GM19372 (cell line): ENCODE results near the gene POLL.

Experiments
- ATAC-seq: cut with Tn5 transposase; IDR thresholded peaks from one replicate; pipeline ENCODE4 v1.9.1; 2021; ENCODE audit warnings: mild to moderate bottlenecking, low read depth, moderate library complexity; ENCODE audit not compliant: unreplicated experiment

The POLL gene

DNA sequence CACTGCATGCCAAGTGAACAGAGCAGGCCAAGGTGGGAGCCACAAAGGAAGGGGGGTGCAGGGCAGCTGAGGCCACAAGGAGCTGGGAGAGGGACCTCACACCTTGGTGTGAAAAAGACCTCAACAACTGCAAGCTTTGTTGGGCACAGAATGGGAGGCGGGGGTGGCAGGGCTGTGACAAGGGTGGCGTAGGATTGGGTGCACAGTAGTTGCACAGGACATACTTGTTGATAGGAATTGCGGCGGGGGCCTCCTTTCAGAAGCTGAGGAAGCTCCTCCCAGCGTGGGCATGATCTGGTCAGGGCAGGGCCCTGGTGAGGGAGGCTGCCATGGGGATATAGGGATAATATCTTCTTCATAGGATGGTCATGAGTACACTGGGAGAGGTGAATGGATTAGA, 25.8 kb downstream of the POLL start:
- no peak for ATAC-seq

- ATAC-seq: no peak
These were observed 26.8 kb downstream of the POLL start for GRCh38 chr10:101561068-101561915.

DNA sequence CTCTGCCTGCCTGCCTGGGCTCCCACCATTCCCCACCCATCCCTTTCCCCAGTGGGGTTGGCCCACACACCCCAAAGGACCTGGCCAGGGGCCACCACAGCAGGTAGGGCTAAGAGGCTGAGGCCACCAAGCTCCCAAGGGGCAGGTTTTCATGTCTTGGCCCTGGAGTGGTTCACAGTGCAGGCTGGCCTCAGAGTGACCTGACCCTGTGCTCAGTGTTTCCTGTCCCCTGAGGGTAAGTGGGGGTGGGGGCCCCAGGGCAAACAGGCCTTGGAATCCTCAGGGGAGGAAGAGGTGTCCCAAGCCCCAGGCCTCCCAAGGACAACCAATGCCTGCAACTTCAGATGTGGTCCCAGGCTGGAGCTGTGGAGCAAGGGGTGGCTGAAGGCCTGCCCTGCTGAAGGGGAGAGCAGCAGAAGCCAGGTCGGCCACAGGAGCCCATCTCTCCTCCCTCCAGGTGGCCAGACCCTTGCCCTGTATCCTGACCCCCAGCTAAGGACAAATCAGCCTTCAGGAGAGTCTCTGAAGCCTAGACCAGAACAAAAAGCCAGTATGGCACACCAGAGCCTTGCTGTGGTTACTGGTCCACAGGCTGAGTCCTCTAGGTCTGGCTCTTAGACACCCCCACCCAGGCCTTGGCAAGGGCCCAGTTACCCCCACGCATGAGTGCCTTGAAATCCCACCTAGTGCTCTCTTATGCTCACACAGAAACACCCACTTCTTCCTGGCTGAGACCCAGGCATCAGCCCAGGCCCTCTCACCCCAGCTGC, 27.6 kb downstream of the POLL start:
- no peak for ATAC-seq

GRCh38 chr10:101559596-101560297, 28.3 kb downstream of the POLL start:
- ATAC-seq: no peak

DNA sequence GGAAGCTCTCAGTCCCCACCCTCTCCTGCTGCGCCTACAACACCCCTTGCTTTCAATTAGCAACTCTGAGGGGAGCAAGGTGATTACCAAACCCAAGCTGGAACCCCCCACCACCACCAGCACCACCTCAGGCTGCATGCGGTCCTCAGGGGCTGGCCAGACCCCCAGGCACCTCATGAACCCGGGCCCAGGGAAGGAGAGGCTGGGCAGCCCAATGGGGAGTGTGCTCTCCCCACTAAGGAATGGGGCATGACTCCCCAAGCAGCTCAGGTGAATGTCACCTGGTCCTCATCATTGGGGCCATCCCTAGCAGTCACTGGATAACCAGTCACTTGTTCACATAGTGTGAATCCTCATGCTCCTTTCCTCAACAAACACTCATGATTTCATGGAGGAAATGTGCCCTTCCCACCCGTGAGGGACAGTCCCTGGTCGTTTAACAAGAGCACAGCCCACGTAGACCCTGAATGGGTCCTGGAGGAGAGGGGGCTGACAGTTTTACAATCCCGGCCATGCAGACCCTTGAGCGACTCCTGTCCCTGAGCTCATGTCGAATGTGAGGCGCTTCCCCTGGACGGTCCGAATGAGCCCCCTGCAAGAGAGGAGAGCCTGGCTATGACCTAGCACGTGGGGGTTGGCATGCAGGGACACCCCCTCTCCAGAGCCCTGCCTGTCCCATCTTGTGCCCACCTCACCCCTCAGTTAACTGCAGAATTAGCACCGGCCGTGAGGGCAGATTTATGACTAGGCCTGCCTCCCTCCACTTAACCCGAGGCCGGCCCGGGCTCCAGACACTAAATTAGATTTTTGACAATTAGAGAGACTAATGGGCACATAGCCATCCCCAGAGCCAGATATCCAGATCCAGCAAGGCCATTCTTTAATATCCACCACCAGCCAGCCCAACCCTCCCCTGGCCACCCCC, 29.1 kb downstream of the POLL start:
- no peak for ATAC-seq

- no peak for ATAC-seq
These were observed 29.9 kb downstream of the POLL start for GRCh38 chr10:101558204-101558603.

DNA sequence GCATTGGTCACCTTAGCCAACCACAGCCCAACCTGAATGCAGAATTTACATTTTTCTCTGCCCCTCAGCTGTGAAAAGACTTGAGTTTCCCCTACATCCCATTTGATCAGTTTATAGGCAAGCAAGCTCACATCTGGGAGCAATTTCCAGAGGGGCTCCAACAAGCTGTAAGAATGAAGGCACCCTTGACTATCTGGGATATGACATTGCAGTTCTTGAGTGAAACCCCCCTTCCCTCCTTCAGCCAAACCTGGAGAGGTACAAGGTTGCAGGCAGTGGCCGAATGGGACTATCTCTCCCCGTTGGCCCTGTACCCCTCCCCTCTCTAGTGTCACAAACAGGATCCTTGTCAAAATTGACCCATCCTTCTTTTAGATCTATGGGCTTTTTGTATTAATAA, 30.5 kb downstream of the POLL start:
- ATAC-seq: no peak

GRCh38 chr10:101552442-101552841, 35.6 kb downstream of the POLL start:
- no peak for ATAC-seq

DNA sequence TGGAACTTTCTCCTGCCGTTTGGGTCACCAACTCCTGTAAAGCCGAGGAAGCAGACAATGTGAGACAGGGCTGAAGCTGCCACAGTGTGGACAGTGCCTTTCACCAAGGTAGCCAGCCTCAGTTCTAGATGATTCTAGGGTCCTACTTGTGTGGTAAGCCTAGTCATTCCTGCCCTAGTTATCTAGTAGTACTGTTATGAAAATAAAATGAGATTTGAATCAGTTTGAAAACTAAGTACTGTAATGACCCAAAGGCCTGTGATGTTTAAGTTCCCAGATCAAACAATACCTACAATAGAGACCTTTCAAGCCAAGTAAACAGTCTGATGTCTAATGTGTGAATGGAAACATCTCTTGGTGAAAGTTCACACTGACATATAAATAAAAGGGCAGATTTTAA, 37.1 kb downstream of the POLL start:
- ATAC-seq: no peak

- ATAC-seq: no peak
These were observed 42.2 kb downstream of the POLL start for GRCh38 chr10:101545898-101546297.

DNA sequence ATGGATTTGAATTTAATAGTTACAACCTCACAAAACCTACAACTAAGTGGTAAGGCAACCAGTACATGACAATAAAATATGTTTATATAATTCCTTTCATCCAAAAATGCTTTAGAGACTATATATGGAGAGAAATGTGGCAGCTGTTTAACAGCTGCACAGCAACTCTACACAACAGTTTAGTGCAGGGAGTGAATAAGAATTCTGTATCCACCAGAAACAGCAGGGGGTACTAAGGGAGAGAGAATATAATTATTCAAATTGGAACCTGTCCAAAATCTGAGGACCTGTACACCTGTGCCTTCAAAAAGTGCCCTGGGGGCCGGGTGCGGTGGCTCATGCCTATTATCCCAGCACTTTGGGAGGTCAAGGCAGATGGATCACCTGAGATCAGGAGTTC, 49.6 kb downstream of the POLL start:
- ATAC-seq: no peak

DNA sequence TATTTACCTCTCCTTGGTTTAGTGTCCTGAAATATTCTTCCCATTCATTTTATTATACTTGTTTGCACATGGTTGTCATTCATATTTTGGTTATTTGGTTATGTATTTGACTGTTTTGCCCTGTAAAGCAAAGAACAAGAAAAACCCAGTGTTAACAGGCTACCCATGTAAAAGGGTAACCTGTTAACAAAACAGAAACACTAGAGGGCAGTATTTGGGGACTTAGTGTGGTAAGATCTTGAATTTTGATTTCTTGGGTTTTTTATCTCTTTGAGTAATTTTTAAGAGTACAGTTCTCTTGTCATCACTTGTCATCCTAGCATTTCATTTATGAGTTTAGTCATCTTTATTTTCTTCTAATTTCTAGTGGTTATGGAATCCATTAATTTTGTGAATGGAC, 51.3 kb downstream of the POLL start:
- no peak for ATAC-seq

DNA sequence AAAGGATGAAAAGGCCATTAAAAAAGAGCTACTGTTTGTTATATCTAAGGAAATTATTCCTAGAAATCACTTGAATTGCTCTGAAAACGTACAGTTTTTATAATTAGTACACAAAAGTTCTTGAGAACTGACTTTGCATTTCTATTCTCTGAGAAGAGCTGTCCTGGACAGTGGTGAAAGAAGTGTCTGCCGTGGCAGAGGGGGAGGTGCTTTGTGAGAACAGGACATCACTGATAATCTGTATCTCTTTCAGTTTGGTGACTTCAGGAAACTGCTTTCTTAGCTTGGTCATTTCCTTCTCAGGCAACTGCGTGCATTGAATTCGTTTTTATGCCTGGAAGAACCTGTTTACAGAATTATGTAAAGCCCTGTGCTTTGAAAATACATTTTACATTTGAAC, 52.1 kb downstream of the POLL start:
- ATAC-seq: no peak

DNA sequence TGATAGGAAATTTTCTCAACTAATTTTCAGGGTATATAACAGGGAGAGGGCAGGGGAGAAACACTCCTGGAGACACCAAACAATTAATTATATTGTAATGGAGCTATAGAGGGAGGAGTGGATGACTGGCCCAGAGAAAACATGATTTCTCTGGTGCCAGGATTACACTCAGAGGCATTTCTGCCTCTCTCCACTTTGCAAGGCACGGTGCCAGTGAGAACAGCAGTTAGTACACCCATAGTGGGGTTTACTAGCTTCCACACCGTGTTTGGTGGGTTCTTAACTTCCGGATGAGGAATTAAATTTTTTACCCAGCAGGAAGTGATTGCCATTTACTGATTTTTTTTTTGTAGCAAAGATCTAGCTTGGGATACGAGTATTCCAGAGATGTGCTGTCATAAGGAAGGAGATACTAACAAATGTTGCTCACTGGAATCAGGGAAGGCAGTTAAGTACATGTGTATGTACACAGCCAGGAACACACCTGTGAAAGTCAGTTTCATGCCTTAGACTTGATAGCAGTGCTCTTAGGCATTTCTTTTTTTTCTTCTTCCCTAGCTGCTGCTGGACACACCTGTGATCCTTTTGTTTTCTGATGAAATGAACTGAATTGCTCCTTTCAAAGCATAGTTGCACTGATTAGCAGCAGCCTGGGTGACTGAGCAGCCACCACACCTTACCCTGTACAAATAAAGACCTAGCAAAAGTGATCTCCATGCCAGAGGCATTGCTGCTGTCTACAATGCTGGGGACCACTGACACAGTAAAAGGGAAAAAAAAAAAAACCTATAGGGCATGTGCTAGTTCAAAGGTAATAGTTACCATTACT, 58.1 kb downstream of the POLL start:
- ATAC-seq: no peak

DNA sequence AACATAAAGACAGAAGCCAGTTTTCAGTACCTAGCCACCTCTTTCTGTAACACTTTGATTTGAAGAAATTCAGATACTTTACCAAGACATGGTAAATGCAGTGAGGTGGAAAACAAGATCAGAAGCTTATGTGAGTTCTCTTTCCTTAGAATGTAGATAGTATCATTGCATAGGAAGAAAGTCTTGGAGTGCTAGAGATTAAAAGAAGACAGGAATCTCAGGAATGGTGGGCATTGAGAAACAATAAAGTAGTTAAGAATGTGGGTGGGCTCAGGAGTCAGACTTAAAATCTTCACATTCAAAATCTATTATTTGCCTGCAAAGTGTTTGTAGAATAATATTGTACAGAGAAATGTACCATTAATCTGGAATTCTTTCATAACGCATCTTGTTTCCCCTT, 58.9 kb downstream of the POLL start:
- ATAC-seq: no peak
